OCI-LY1 (cell line): ENCODE data around the gene KAT5.

ENCODE experiments used
- H2AFZ ChIP-seq: fragments of 200-600 bp; sonication (generic), shearing (Covaris generic); 2 replicates; pipeline ENCODE4 v1.6.0; 2014; ENCODE audit warnings: antibody characterized with exemption, mild to moderate bottlenecking, low read length
- H3F3A ChIP-seq: fragments of 200-600 bp; sonication (generic), shearing (Covaris generic); 2 replicates; pipeline ENCODE4 v1.6.0; 2014; ENCODE audit warnings: mild to moderate bottlenecking, antibody characterized with exemption, low read length, moderate library complexity; ENCODE audit not compliant: insufficient read depth
- H3K27ac ChIP-seq: fragments of 200-600 bp; sonication (generic); 2 replicates; pipeline ENCODE4 v1.5.1; 2014; ENCODE audit warnings: low read length, mixed run types, mild to moderate bottlenecking, low read depth; ENCODE audit not compliant: poor library complexity, severe bottlenecking
- H3K27me3 ChIP-seq: fragments of 200-600 bp; sonication (generic); 2 replicates; pipeline ENCODE4 v1.6.0; 2014; ENCODE audit warnings: antibody characterized with exemption, mild to moderate bottlenecking, low read length, moderate library complexity; ENCODE audit not compliant: insufficient read depth
- H3K36me3 ChIP-seq: fragments of 200-600 bp; sonication (generic); 2 replicates; pipeline ENCODE4 v1.6.1; 2014; ENCODE audit warnings: mild to moderate bottlenecking, antibody characterized with exemption, low read length, moderate library complexity, mixed read lengths; ENCODE audit not compliant: insufficient read depth
- H3K4me1 ChIP-seq: fragments of 200-600 bp; sonication (generic); 2 replicates; pipeline ENCODE4 v1.5.1; 2014; ENCODE audit warnings: mild to moderate bottlenecking, low read length, moderate library complexity; ENCODE audit not compliant: insufficient read depth, severe bottlenecking
- H3K4me2 ChIP-seq: fragments of 200-600 bp; sonication (generic), shearing (Covaris generic); 2 replicates; pipeline ENCODE4 v1.6.1; 2014; ENCODE audit warnings: low read length
- H3K4me3 ChIP-seq: fragments of 200-600 bp; sonication (generic); 2 replicates; pipeline ENCODE4 v1.5.1; 2014; ENCODE audit warnings: low read length, low read depth, mild to moderate bottlenecking, mixed read lengths; ENCODE audit not compliant: poor library complexity, severe bottlenecking
- H3K79me2 ChIP-seq: fragments of 200-600 bp; shearing (Covaris generic); 2 replicates; pipeline ENCODE4 v1.6.1; 2016; ENCODE audit warnings: mixed run types, low read length, mixed read lengths; ENCODE audit not compliant: insufficient read depth
- H3K9ac ChIP-seq: fragments of 200-600 bp; sonication (generic), shearing (Covaris generic); 2 replicates; pipeline ENCODE4 v1.6.1; 2014; ENCODE audit warnings: mild to moderate bottlenecking, low read length, mixed read lengths
- H3K9me2 ChIP-seq: fragments of 200-600 bp; sonication (generic), shearing (Covaris generic); 2 replicates; pipeline ENCODE4 v1.6.1; 2014; ENCODE audit warnings: low read depth, mild to moderate bottlenecking, low read length, mixed read lengths
- H3K9me3 ChIP-seq: fragments of 200-600 bp; shearing (Covaris generic); 2 replicates; pipeline ENCODE4 v1.6.1; 2014; ENCODE audit warnings: low read length, mixed read lengths
- H4K20me1 ChIP-seq: fragments of 200-600 bp; sonication (generic), shearing (Covaris generic); 2 replicates; pipeline ENCODE4 v1.6.0; 2016; ENCODE audit warnings: mild to moderate bottlenecking, low read length; ENCODE audit not compliant: insufficient read depth
- EZH2 ChIP-seq: fragments of 200-600 bp; sonication (generic), shearing (Covaris generic); IDR thresholded peaks from 2 replicates; pipeline ENCODE4 v1.8.0; 2017; ENCODE audit warnings: borderline replicate concordance, mixed run types, mild to moderate bottlenecking, antibody characterized with exemption, low read length, moderate library complexity, mixed read lengths
- TF ChIP-seq, protein P1 (sequence below): fragments of 200-600 bp; sonication (generic), shearing (Covaris generic); IDR thresholded peaks from 2 replicates; pipeline ENCODE4 v1.5.1; 2017; ENCODE audit warnings: mild to moderate bottlenecking, antibody characterized with exemption, low read length, moderate library complexity, mixed read lengths

The KAT5 gene

DNA sequence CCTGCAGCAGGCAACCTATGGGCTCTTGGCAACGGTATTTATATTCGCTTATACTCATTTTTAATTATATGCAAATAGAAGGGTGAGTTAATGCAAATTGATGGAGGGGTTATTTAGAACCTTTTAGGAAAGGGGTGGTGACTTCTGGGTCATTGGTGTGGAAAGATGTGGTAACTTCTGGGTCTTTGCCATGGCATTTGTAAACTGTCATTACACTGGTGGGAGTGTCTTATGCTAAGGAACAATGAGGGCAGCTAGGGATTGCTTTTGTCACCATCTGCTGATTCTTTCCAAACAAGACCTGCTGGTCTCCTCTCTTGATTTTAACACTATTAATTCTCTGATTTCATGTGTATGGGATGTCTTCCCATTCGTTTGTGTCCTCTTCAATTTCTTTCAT lies 11.7 kb upstream of the KAT5 start:
- H2AFZ ChIP-seq, result no peak overlapping the region
- H3K4me1 ChIP-seq, result peaks cover 9% of the 10 kb centered on the region
- H3K9me3 ChIP-seq, result no peaks in the 10 kb centered on the region; the same call in 1 of the 2 replicates
- H3K4me3 ChIP-seq, result no peak overlapping the region
- no peak overlapping the region for H3K27ac ChIP-seq
- H3F3A ChIP-seq, result no peaks in the 10 kb centered on the region
- no peaks in the 10 kb centered on the region; the same call in 1 of the 2 replicates for H3K36me3 ChIP-seq
- no peaks in the 10 kb centered on the region for H4K20me1 ChIP-seq
- no peak overlapping the region for H3K4me2 ChIP-seq
- no peaks in the 10 kb centered on the region for H3K79me2 ChIP-seq
- no peak overlapping the region for H3K9ac ChIP-seq
- peaks cover 7% of the 10 kb centered on the region; the same call in 1 of the 2 replicates for H3K27me3 ChIP-seq
- no peak for TF ChIP-seq EZH2
- TF ChIP-seq, protein P1, sequence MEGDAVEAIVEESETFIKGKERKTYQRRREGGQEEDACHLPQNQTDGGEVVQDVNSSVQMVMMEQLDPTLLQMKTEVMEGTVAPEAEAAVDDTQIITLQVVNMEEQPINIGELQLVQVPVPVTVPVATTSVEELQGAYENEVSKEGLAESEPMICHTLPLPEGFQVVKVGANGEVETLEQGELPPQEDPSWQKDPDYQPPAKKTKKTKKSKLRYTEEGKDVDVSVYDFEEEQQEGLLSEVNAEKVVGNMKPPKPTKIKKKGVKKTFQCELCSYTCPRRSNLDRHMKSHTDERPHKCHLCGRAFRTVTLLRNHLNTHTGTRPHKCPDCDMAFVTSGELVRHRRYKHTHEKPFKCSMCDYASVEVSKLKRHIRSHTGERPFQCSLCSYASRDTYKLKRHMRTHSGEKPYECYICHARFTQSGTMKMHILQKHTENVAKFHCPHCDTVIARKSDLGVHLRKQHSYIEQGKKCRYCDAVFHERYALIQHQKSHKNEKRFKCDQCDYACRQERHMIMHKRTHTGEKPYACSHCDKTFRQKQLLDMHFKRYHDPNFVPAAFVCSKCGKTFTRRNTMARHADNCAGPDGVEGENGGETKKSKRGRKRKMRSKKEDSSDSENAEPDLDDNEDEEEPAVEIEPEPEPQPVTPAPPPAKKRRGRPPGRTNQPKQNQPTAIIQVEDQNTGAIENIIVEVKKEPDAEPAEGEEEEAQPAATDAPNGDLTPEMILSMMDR, result no peak
- H3K9me2 ChIP-seq, result no peaks in the 10 kb centered on the region

DNA sequence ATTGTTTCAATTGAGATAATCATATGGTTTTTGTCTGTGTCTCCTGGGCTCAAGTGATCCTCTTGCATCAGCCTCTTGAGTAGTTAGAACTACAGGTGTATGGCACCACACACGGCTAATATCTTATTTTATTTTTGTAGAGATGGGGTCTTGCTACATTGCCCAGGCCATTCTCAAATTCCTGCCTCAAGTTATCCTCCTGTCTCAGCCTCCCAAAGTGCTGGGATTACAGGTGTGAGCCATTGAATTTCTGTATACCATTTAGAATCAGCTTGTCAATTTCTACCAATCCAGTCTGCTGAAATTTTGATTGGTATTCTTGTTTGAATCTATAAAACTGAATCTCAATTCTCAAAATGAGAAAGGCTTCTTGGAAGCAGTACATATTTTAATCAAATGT lies 10.4 kb upstream of the KAT5 start:
- no peaks in the 10 kb centered on the region for H3K9me2 ChIP-seq
- no peaks in the 10 kb centered on the region for H3K79me2 ChIP-seq
- H3K4me1 ChIP-seq, result peaks cover 4% of the 10 kb centered on the region
- no peaks in the 10 kb centered on the region for H3F3A ChIP-seq
- H3K4me3 ChIP-seq, result no peak overlapping the region
- no peak overlapping the region for H3K27ac ChIP-seq
- no peaks in the 10 kb centered on the region; the same call in 1 of the 2 replicates for H3K9me3 ChIP-seq
- H3K36me3 ChIP-seq, result no peaks in the 10 kb centered on the region; the same call in 1 of the 2 replicates
- H3K9ac ChIP-seq, result no peak overlapping the region
- no peak overlapping the region for H3K4me2 ChIP-seq
- no peak overlapping the region for H2AFZ ChIP-seq
- peaks cover 7% of the 10 kb centered on the region; the same call in 1 of the 2 replicates for H3K27me3 ChIP-seq
- TF ChIP-seq, protein P1, result no peak
- no peak for TF ChIP-seq EZH2
- H4K20me1 ChIP-seq, result no peaks in the 10 kb centered on the region

DNA sequence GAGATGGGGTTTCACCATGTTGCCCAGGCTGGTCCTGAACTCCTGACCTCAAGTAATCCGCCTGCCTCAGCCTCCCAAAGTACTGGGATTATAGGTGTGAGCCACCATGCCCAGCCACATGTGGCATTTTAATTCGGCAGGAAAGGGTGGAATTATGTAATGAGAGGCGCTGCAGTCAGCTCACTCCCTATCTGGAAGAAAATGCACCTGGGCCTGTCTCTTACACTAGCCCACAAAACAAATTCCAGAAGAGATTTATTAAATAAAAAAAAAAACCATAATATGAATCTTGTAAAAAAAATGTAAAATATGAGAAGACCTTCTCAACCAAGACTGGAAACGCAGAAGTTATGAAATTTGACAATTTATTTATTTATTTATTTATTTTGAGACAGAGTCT lies 8.2 kb upstream of the KAT5 start:
- H3K9me2 ChIP-seq, result no peaks in the 10 kb centered on the region
- TF ChIP-seq, protein P1, result no peak
- TF ChIP-seq EZH2, result no peak
- no peak overlapping the region for H3K9ac ChIP-seq
- no peak overlapping the region for H3K4me2 ChIP-seq
- no peaks in the 10 kb centered on the region for H3F3A ChIP-seq
- H3K4me3 ChIP-seq, result no peak overlapping the region
- no peak overlapping the region for H3K27ac ChIP-seq
- H4K20me1 ChIP-seq, result no peaks in the 10 kb centered on the region
- no peaks in the 10 kb centered on the region for H3K79me2 ChIP-seq
- no peaks in the 10 kb centered on the region; the same call in 1 of the 2 replicates for H3K36me3 ChIP-seq
- H3K9me3 ChIP-seq, result no peaks in the 10 kb centered on the region; the same call in 1 of the 2 replicates
- H3K27me3 ChIP-seq, result peaks cover 7% of the 10 kb centered on the region; the same call in 1 of the 2 replicates
- no peak overlapping the region for H2AFZ ChIP-seq
- H3K4me1 ChIP-seq, result peaks cover 4% of the 10 kb centered on the region
